Cardiac fibroblast (primary cell): ENCODE results near the gene SNX18.

ENCODE experiments used
- DNase-seq, 2 donors: peaks; one replicate each; pipeline versions ENCODE4 v3.0.0 to v3.0.0-alpha.2; 2010; ENCODE audit warnings: low read depth in 2 of 2
- H3K4me3 ChIP-seq, 2 donors: replicated peaks in 1 of 2; 1 replicate in 1 of 2; 2 replicates in 1 of 2; pipeline ENCODE4 v1.5.1; 2011; ENCODE audit warnings: low read depth in 2 of 2, low read length in 2 of 2, mild to moderate bottlenecking in 2 of 2, moderate library complexity in 1 of 2
- TF ChIP-seq, protein P1 (sequence below): IDR thresholded peaks from one replicate; pipeline ENCODE4 v1.5.1; 2011; ENCODE audit warnings: low read depth, mild to moderate bottlenecking, low read length, inconsistent platforms

The SNX18 gene

DNA sequence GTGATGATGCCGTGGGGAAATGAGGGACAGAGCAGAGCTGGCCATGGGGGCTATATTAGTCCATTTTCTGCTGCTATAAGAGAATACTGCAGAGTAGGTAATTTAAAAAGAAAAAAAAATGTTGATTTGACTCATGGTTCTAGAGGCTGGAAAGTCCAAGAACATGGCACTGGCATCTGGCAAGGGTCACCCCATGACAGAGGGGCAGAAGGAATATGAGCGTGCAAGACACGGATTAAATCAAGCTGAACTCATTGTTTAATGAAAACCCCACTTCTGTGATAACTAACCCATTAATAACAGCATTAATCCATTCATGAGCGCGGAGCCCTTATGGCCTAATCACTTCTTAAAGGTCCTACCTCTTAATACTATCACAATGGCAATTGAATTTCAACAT is 68.8 kb downstream of the SNX18 start:
- no peak overlapping the region for H3K4me3 ChIP-seq
- no peak for DNase-seq
- TF ChIP-seq, protein P1, sequence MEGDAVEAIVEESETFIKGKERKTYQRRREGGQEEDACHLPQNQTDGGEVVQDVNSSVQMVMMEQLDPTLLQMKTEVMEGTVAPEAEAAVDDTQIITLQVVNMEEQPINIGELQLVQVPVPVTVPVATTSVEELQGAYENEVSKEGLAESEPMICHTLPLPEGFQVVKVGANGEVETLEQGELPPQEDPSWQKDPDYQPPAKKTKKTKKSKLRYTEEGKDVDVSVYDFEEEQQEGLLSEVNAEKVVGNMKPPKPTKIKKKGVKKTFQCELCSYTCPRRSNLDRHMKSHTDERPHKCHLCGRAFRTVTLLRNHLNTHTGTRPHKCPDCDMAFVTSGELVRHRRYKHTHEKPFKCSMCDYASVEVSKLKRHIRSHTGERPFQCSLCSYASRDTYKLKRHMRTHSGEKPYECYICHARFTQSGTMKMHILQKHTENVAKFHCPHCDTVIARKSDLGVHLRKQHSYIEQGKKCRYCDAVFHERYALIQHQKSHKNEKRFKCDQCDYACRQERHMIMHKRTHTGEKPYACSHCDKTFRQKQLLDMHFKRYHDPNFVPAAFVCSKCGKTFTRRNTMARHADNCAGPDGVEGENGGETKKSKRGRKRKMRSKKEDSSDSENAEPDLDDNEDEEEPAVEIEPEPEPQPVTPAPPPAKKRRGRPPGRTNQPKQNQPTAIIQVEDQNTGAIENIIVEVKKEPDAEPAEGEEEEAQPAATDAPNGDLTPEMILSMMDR, result no peak

DNA sequence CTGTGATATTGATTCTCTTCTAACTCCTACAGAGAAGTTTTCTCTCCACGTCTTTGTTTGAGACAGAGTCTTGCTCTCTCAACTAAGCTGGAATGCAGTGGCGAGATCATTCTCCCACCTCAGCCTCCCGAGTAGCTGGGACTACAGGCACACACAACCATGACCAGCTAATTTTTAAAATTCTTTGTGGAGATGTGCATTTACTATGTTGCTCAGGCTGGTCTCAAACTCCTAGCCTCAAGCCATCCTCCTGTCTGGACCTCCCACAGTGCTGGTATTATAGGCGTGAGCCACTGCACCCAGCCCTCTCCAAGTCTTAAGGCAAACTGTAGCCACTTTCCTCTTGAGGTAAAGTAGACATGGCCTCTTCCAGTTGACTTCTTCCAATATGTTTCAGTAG is 72.2 kb downstream of the SNX18 start:
- no peak for DNase-seq
- H3K4me3 ChIP-seq, result no peak overlapping the region
- TF ChIP-seq, protein P1, result no peak

DNA sequence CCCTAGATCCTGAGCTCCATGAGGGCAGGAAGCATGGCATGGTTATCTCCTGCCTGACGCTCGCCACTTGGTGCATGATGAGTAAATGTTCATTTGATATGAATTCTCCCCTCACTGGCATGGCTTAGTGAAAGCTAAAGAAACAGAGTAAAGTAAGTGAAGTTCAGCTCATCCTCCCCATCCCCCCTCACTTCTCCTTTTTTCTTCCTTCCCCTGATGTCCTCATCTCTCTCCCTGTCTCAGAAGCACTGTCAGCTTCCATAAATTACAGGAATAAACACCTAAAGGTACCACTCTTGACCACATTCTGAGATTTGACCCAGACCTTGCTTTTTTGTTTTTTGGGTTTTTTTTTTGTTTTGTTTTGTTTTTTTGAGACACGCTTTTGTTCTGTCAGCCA is 73.3 kb downstream of the SNX18 start:
- TF ChIP-seq, protein P1, result no peak

DNA sequence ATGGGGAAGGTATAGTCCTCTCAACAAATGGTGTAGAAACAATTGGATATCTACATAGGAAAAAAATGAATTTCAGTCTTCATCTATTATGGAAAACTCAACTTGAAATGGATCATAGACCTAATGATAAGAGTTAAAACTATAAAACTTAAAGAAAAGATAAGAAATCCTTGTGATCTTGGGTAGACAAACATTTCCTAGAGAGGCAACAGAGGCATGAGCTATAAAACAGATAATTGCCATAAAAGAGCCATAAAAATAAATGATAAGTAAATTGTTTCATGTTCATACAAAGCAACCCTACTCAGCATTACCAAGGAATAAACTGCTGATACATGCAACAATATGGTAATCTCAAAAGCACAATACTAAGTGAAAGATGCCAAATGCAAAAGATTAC is 76.2 kb downstream of the SNX18 start:
- DNase-seq, result no peak
- TF ChIP-seq, protein P1, result no peak
- H3K4me3 ChIP-seq, result no peak overlapping the region

More for the DNA sequence above, 73.3 kb downstream of the SNX18 start:
- H3K4me3 ChIP-seq, result no peak overlapping the region
- DNase-seq, result no peak

DNA sequence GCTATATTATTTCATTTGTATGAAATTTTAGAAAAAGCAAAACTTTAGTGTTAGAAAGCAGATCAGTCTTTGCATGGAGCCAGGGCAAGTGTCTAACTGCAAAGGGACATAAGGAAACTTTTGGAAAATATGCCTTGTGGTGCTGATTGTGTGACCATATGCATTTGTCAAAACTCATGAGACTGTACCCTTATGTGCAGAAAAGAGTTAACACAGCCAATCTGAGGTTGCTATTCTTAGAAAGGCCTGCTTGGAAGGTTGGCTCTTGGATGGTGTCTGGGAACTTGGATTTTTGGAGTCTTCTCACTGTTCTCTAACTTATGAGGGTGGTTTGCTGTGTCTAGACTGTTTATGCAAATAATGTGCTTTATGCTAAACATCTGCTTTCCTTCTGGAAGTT is 76.6 kb downstream of the SNX18 start:
- TF ChIP-seq, protein P1, result no peak
- no peak for DNase-seq
- no peak overlapping the region for H3K4me3 ChIP-seq

DNA sequence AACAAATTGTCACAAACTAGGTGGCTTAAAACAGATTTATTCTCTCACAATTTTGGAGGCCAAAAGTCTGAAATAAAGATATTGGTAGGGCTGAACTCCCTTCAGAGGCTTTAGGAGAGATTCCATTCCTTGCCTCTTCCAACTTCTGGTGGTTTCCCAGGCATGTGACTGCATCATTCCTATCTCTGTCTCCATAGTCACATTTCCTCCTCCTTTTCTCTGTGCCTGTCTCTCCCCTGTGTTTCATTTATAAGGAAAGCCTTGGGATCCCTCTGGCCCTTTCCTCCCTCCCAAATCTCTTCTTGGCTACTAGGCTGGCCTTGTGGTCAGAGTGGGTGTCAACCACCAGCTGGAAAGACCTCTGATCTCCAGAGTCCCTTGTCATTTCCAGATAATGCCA is 78.2 kb downstream of the SNX18 start:
- no peak overlapping the region for H3K4me3 ChIP-seq
- TF ChIP-seq, protein P1, result no peak
- DNase-seq, result peak in 1 of 2 donors; percentile 67
